ENCODE results near the gene ASTE1. TPM values are rescaled to one million over a fixed set of nuclear protein-coding genes. Genes with fewer than 3 reads are reported as not detected.

The ASTE1 gene
- total RNA-seq, 2 experiments from 2014 or later = 13.7 to 15.1 TPM

- peaks cover 15% of the 10 kb centered on the region for H3K4me1 Mint-ChIP-seq
- H3K36me3 Mint-ChIP-seq (ENCODE audit: low read depth) = peaks cover 4% of the 10 kb centered on the region
- ChIA-PET CTCF (interaction anchor here (1.7 kb wide), 1 partner anchor 10 kb away, joined by 4 read pairs; no protein-coding TSS in a partner anchor), POLR2A (no interaction called here)
- H3K27ac Mint-ChIP-seq = no peak overlapping the region
- no peaks in the 10 kb centered on the region for H3K27me3 Mint-ChIP-seq
- peaks cover 4% of the 10 kb centered on the region for H3K9me3 Mint-ChIP-seq
- no peak overlapping the region for H3K4me3 Mint-ChIP-seq
- DNase-seq = no peak
These were observed 10.4 kb upstream of the ASTE1 start for GRCh38 chr3:131036986-131037385.

- no peaks in the 10 kb centered on the region for H3K27me3 Mint-ChIP-seq
- H3K4me1 Mint-ChIP-seq = peaks cover 8% of the 10 kb centered on the region
- ChIA-PET CTCF (interaction anchor here (1.1 to 1.7 kb wide), 3 partner anchors 9 to 346 kb away, joined by 3 to 4 read pairs (median 3); partner anchors contain the start of gene NUDT16), POLR2A (no interaction called here)
- H3K9me3 Mint-ChIP-seq = no peaks in the 10 kb centered on the region
- H3K27ac Mint-ChIP-seq = peak overlapping the region; percentile 17
- DNase-seq = no peak
- no peaks in the 10 kb centered on the region for H3K36me3 Mint-ChIP-seq (ENCODE audit: low read depth)
- H3K4me3 Mint-ChIP-seq = no peak overlapping the region
These were observed 9.7 kb upstream of the ASTE1 start for GRCh38 chr3:131036200-131036816.

- ChIA-PET POLR2A (no interaction called here), CTCF (interaction anchor here (1.0 kb wide), 2 partner anchors 9 to 18 kb away, joined by 3 read pairs; no protein-coding TSS in a partner anchor)
- peak; percentile 64 for DNase-seq
- Mint-ChIP-seq H3K27me3 (no peaks in the 10 kb centered on the region), H3K36me3 (ENCODE audit: low read depth) (no peaks in the 10 kb centered on the region), H3K27ac (no peak overlapping the region), H3K9me3 (no peaks in the 10 kb centered on the region), H3K4me3 (no peak overlapping the region), H3K4me1 (peaks cover 3% of the 10 kb centered on the region)
These were observed 7.0 kb upstream of the ASTE1 start for GRCh38 chr3:131033480-131034080.

GRCh38 chr3:131031660-131032059 is 5.0 kb upstream of the ASTE1 start:
- no peaks in the 10 kb centered on the region for H3K9me3 Mint-ChIP-seq
- H3K27ac Mint-ChIP-seq = no peak overlapping the region
- H3K36me3 Mint-ChIP-seq (ENCODE audit: low read depth) = no peaks in the 10 kb centered on the region
- CTCF ChIA-PET = interaction anchor here (0.5 to 1.7 kb wide), 4 partner anchors 190 to 1313 kb away, joined by 3 read pairs; no protein-coding TSS in a partner anchor
- H3K4me1 Mint-ChIP-seq = peaks cover 10% of the 10 kb centered on the region
- no peaks in the 10 kb centered on the region for H3K27me3 Mint-ChIP-seq
- no peak overlapping the region for H3K4me3 Mint-ChIP-seq
- POLR2A ChIA-PET = no interaction called here
- DNase-seq = no peak

GRCh38 chr3:131028844-131029243 is 2.2 kb upstream of the ASTE1 start:
- Mint-ChIP-seq H3K4me3 (no peak overlapping the region), H3K27ac (no peak overlapping the region), H3K36me3 (ENCODE audit: low read depth) (peaks cover 20% of the 10 kb centered on the region), H3K27me3 (no peaks in the 10 kb centered on the region), H3K4me1 (peaks cover 33% of the 10 kb centered on the region), H3K9me3 (peaks cover 9% of the 10 kb centered on the region)
- DNase-seq = no peak
- POLR2A ChIA-PET = no interaction called here
- CTCF ChIA-PET = no interaction called here

- H3K4me3 Mint-ChIP-seq = peak overlapping the region; percentile 85
- no peak for DNase-seq
- H3K27me3 Mint-ChIP-seq = no peaks in the 10 kb centered on the region
- peaks cover 57% of the 10 kb centered on the region for H3K4me1 Mint-ChIP-seq
- H3K27ac Mint-ChIP-seq = peak overlapping the region; percentile 98
- peaks cover 40% of the 10 kb centered on the region for H3K36me3 Mint-ChIP-seq (ENCODE audit: low read depth)
- ChIA-PET CTCF (no interaction called here), POLR2A (interaction anchor here (1.1 kb wide), 1 partner anchor 10 kb away, joined by 3 read pairs; no protein-coding TSS in a partner anchor)
- peaks cover 9% of the 10 kb centered on the region for H3K9me3 Mint-ChIP-seq
These were observed 1.1 kb downstream of the ASTE1 start for GRCh38 chr3:131025539-131025938.

DNA sequence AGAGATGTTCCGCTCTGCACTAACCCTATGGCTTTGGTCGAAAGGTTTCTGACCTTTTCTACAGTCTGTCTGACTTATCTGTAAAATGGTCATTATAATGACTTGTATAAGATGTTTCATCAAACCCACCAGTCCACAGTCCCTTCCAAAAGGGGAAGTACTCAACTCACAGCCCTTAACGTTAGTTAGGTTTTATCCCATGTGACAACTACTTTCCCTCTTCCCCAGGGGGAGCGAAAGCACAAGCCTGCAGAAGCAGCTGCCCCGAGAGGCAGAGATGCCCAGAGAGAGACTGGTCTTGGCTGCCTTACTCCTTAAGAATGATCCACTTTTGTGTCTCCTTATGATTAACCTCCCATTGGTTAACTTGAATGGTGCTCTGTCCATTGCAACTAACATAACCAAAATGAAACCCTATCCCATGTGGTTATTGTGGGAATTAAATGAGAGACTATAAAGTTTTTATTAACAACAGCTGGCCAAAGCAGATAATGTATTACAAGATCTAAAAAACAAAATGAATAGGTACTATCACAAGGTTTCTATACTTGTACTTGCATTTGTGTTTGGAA is 6.4 kb downstream of the ASTE1 start:
- Mint-ChIP-seq H3K4me3 (no peak overlapping the region), H3K27ac (no peak overlapping the region), H3K36me3 (ENCODE audit: low read depth) (peaks cover 53% of the 10 kb centered on the region), H3K9me3 (peaks cover 8% of the 10 kb centered on the region), H3K4me1 (peaks cover 42% of the 10 kb centered on the region), H3K27me3 (no peaks in the 10 kb centered on the region)
- DNase-seq = no peak
- ChIA-PET POLR2A (no interaction called here), CTCF (interaction anchor here (1.2 kb wide), 1 partner anchor 15 kb away, joined by 3 read pairs; no protein-coding TSS in a partner anchor)

- H3K36me3 Mint-ChIP-seq (ENCODE audit: low read depth) = peaks cover 51% of the 10 kb centered on the region
- H3K4me3 Mint-ChIP-seq = no peak overlapping the region
- POLR2A ChIA-PET = interaction anchor here (0.6 kb wide), 1 partner anchor 246 kb away, joined by 5 read pairs; no protein-coding TSS in a partner anchor
- DNase-seq = no peak
- no peak overlapping the region for H3K27ac Mint-ChIP-seq
- H3K9me3 Mint-ChIP-seq = no peaks in the 10 kb centered on the region
- H3K27me3 Mint-ChIP-seq = no peaks in the 10 kb centered on the region
- CTCF ChIA-PET = interaction anchor here (1.2 kb wide), 1 partner anchor 17 kb away, joined by 3 read pairs; no protein-coding TSS in a partner anchor
- H3K4me1 Mint-ChIP-seq = peaks cover 30% of the 10 kb centered on the region
These were observed 7.7 kb downstream of the ASTE1 start for GRCh38 chr3:131018970-131019369.

GRCh38 chr3:131009698-131010097 is 16.9 kb downstream of the ASTE1 start:
- no peak overlapping the region for H3K27ac Mint-ChIP-seq
- ChIA-PET CTCF (no interaction called here), POLR2A (no interaction called here)
- H3K9me3 Mint-ChIP-seq = no peaks in the 10 kb centered on the region
- peaks cover 8% of the 10 kb centered on the region for H3K4me1 Mint-ChIP-seq
- no peaks in the 10 kb centered on the region for H3K27me3 Mint-ChIP-seq
- H3K36me3 Mint-ChIP-seq (ENCODE audit: low read depth) = peaks cover 42% of the 10 kb centered on the region
- DNase-seq = no peak
- no peak overlapping the region for H3K4me3 Mint-ChIP-seq

DNA sequence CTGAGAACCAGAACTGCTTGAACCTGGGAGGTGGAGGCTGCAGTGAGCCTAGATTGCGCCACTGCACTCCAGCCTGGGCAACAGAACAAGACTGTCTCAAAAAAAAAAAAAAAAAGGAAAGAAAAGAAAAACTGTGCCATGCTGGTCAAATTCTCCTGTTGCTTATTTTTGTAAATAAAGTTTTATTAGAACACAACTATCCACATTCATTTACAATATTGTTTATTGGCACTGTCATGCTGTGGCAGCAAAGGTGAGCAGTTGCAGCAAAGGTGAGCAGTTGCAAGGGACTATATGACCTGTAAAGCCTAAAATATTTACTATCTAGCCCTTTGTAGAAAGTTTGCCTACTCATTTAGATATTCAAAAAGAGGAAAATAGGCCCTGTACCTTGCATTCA is 18.3 kb downstream of the ASTE1 start:
- Mint-ChIP-seq H3K4me1 (peaks cover 12% of the 10 kb centered on the region), H3K4me3 (no peak overlapping the region), H3K9me3 (no peaks in the 10 kb centered on the region), H3K27me3 (no peaks in the 10 kb centered on the region), H3K27ac (no peak overlapping the region), H3K36me3 (ENCODE audit: low read depth) (peaks cover 45% of the 10 kb centered on the region)
- CTCF ChIA-PET = no interaction called here
- POLR2A ChIA-PET = no interaction called here
- DNase-seq = no peak

GRCh38 chr3:131007782-131008181 is 18.8 kb downstream of the ASTE1 start:
- no peaks in the 10 kb centered on the region for H3K9me3 Mint-ChIP-seq
- H3K27ac Mint-ChIP-seq = no peak overlapping the region
- no peak for DNase-seq
- H3K36me3 Mint-ChIP-seq (ENCODE audit: low read depth) = peaks cover 40% of the 10 kb centered on the region
- H3K4me1 Mint-ChIP-seq = peaks cover 13% of the 10 kb centered on the region
- CTCF ChIA-PET = interaction anchor here (0.6 kb wide), 1 partner anchor 106 kb away, joined by 3 read pairs; no protein-coding TSS in a partner anchor
- H3K4me3 Mint-ChIP-seq = no peak overlapping the region
- H3K27me3 Mint-ChIP-seq = no peaks in the 10 kb centered on the region
- POLR2A ChIA-PET = no interaction called here

- Mint-ChIP-seq H3K27ac (no peak overlapping the region), H3K9me3 (no peaks in the 10 kb centered on the region), H3K36me3 (ENCODE audit: low read depth) (peaks cover 40% of the 10 kb centered on the region), H3K4me1 (peaks cover 14% of the 10 kb centered on the region), H3K4me3 (no peak overlapping the region), H3K27me3 (no peaks in the 10 kb centered on the region)
- DNase-seq = no peak
- ChIA-PET CTCF (interaction anchor here (0.6 kb wide), 1 partner anchor 106 kb away, joined by 3 read pairs; no protein-coding TSS in a partner anchor), POLR2A (no interaction called here)
These were observed 19.4 kb downstream of the ASTE1 start for GRCh38 chr3:131007256-131007655.

DNA sequence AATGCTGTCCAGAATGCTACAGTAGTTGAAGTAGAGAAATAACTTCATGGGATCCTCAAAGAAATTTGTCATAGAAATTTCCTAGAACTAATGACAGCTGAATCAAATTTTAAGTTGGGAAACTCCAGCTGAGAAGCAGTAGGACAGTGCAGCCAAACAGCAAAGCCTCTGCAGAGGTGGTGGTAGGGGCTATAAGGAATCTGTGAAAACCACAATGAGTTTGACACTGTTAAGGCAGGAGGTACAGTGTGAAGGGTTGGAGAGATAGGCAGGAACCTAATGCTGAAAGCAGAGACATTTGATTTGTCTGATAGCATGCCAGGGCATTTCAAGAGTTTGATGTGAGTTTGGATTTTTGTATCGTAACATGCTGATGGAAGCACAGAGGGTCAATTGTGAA is 22.0 kb downstream of the ASTE1 start:
- DNase-seq = no peak
- ChIA-PET CTCF (interaction anchor here (1.1 to 3.1 kb wide), 3 partner anchors 9 to 262 kb away, joined by 3 to 10 read pairs (median 4); no protein-coding TSS in a partner anchor), POLR2A (no interaction called here)
- Mint-ChIP-seq H3K36me3 (ENCODE audit: low read depth) (peaks cover 36% of the 10 kb centered on the region), H3K27ac (peak overlapping the region; percentile 3), H3K4me3 (no peak overlapping the region), H3K9me3 (no peaks in the 10 kb centered on the region), H3K27me3 (no peaks in the 10 kb centered on the region), H3K4me1 (peaks cover 15% of the 10 kb centered on the region)
